ENCODE measurements around the gene TPRA1. TPM values are rescaled to one million over a fixed set of nuclear protein-coding genes. Genes with fewer than 3 reads are reported as not detected.

TPRA1 gene
- polyA plus RNA-seq, 1 donor from 2014 or later = 23.7 TPM

- H3K4me1 Mint-ChIP-seq = peaks cover 4 to 6% (median 5%) of the 10 kb centered on the region in 3 donors
- H3K9me3 Mint-ChIP-seq = peaks cover 0 to 5% (median 0%) of the 10 kb centered on the region in 3 donors
- no peak overlapping the region for H3K4me3 Mint-ChIP-seq
- peaks cover 2% of the 10 kb centered on the region for H3K36me3 Mint-ChIP-seq
- peaks cover 1% of the 10 kb centered on the region for H3K27me3 Mint-ChIP-seq
- no peak overlapping the region for H3K27ac Mint-ChIP-seq
Measured at GRCh38 chr3:127572186-127572585, 18.3 kb downstream of the TPRA1 start.

DNA sequence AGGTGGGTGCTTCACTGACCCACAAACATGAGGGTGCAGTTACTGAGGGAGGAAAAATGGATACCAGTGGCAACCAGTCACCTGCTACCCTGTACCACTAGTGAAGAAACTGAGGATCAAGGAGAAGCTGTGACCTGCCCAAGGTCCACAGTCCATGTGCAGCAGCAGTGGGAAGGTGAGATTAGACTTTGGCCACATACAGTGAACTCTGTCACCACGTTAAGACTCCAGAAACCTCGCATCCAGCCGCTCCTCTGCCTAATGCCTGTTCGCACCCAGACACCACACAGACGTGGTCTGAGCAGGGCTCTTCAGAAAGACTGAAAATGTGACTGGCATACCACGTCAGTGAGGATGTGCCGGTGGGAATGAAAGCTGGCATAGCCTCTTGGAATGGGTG, 20.0 kb downstream of the TPRA1 start:
- peaks cover 1% of the 10 kb centered on the region for H3K27me3 Mint-ChIP-seq
- H3K4me3 Mint-ChIP-seq = no peak overlapping the region
- peaks cover 4 to 6% (median 5%) of the 10 kb centered on the region in 3 donors for H3K4me1 Mint-ChIP-seq
- H3K36me3 Mint-ChIP-seq = peaks cover 2% of the 10 kb centered on the region
- peaks cover 0 to 5% (median 0%) of the 10 kb centered on the region in 3 donors for H3K9me3 Mint-ChIP-seq
- no peak overlapping the region for H3K27ac Mint-ChIP-seq

DNA sequence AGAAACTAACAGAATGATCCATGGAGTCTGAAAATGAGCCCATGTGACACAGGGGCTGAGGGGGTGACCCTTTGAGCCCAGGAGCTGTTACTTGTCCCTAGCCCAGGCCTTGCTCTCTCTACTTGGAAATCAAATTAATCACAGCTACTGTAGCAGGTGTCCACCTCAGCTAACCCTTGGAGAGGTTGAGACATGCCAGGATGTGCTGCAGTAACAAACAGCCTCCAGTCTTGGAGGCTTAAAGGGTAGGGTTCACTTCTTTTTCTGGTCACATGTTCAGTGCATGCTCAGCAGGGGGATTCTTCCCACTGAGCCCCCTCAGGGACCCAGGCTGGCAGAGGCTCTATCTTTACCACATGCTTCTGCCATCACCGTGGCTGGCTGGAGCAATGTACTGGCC, 21.4 kb downstream of the TPRA1 start:
- peaks cover 0 to 5% (median 0%) of the 10 kb centered on the region in 3 donors for H3K9me3 Mint-ChIP-seq

DNA sequence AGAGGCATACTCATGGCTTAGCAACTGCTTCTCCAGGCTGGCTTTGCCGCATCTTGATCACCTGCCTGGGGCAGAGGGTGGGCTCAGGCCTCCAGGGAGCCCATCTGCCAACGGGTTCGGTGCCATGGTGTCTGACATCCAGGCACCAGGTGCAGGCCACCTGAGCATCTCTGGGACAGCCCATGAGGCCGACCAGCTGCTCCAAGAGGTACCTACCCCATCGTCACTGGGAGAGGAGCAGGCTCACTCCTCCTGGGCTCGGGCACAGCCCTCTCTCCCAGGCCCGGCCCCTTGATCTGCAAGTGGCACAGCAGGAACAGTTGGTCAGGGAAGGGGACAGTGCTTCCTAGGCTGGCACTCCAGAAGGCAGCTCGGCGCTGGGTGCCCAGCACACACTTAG, 21.9 kb downstream of the TPRA1 start:
- H3K27ac Mint-ChIP-seq = no peak overlapping the region
- no peak overlapping the region for H3K4me3 Mint-ChIP-seq
- peaks cover 0 to 5% (median 0%) of the 10 kb centered on the region in 3 donors for H3K9me3 Mint-ChIP-seq
- peaks cover 1% of the 10 kb centered on the region for H3K27me3 Mint-ChIP-seq
- H3K36me3 Mint-ChIP-seq = no peaks in the 10 kb centered on the region
- peaks cover 0 to 2% (median 0%) of the 10 kb centered on the region in 3 donors for H3K4me1 Mint-ChIP-seq

More for the DNA sequence above, 21.4 kb downstream of the TPRA1 start:
- Mint-ChIP-seq H3K36me3 (no peaks in the 10 kb centered on the region), H3K27ac (peak overlapping the region in 1 of 3 donors; percentile 81), H3K4me3 (no peak overlapping the region), H3K4me1 (no peaks in the 10 kb centered on the region), H3K27me3 (peaks cover 1% of the 10 kb centered on the region)

DNA sequence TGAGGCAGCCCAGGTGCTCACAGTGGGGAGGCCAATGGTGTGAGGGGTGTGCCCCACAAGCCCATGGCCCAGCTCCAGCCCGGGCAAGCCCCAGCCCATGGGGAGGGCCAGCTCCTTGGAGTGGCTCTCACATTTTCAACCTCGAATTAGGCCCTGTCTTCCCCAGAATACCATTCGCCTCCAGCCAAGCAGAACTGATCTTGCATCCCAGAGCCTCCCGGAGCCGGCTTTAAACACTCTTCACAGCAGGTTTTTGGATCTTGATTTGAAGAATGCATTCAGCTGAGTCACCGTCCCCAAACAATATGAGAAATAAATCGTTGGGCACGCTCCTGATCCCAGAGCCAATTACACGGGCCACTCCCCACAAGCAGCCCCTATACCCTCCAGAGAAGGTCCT, 23.7 kb downstream of the TPRA1 start:
- peaks cover 0 to 2% (median 0%) of the 10 kb centered on the region in 3 donors for H3K4me1 Mint-ChIP-seq
- no peaks in the 10 kb centered on the region for H3K36me3 Mint-ChIP-seq
- H3K27ac Mint-ChIP-seq = no peak overlapping the region
- peaks cover 1% of the 10 kb centered on the region for H3K27me3 Mint-ChIP-seq
- peaks cover 0 to 5% (median under 1%) of the 10 kb centered on the region in 3 donors for H3K9me3 Mint-ChIP-seq
- H3K4me3 Mint-ChIP-seq = no peak overlapping the region

DNA sequence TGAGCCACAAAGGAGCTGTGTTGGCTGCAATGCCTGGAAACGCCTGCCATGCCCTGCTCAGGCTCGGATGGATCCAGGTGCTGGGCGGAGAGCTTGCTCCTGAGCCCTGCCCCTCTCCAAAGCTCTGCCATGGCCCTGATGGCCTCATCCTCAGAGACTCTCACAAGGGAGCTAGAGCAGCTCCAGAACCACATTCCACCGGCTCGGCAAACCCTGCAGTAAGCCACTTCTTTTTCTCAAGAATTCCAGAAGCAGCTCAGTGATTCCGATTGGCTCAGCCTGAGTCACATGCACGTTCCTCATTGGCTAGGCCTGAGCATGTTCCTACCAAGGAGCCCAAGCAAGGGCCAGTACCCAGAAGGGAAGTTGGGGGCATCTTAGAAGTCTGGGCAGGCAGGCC, 24.8 kb downstream of the TPRA1 start:
- Mint-ChIP-seq H3K27ac (no peak overlapping the region), H3K4me3 (no peak overlapping the region), H3K4me1 (peaks cover 0 to 2% (median 0%) of the 10 kb centered on the region in 3 donors), H3K9me3 (peaks cover 0 to 3% (median under 1%) of the 10 kb centered on the region in 3 donors), H3K36me3 (no peaks in the 10 kb centered on the region), H3K27me3 (peaks cover 1% of the 10 kb centered on the region)

GRCh38 chr3:127560051-127560787, 30.3 kb downstream of the TPRA1 start:
- Mint-ChIP-seq H3K27ac (no peak overlapping the region), H3K27me3 (no peaks in the 10 kb centered on the region), H3K36me3 (no peaks in the 10 kb centered on the region), H3K4me3 (no peak overlapping the region), H3K9me3 (peaks cover 4 to 9% (median 5%) of the 10 kb centered on the region in 3 donors), H3K4me1 (peaks cover 0 to 4% (median 2%) of the 10 kb centered on the region in 3 donors)

GRCh38 chr3:127556565-127556964, 34.0 kb downstream of the TPRA1 start:
- Mint-ChIP-seq H3K4me1 (peaks cover 0 to 4% (median 0%) of the 10 kb centered on the region in 3 donors), H3K4me3 (no peak overlapping the region), H3K36me3 (no peaks in the 10 kb centered on the region), H3K9me3 (peaks cover 4 to 6% (median 5%) of the 10 kb centered on the region in 3 donors), H3K27me3 (no peaks in the 10 kb centered on the region), H3K27ac (no peak overlapping the region)

GRCh38 chr3:127555108-127555507, 35.4 kb downstream of the TPRA1 start:
- Mint-ChIP-seq H3K4me1 (peaks cover 0 to under 1% (median 0%) of the 10 kb centered on the region in 3 donors), H3K27ac (no peak overlapping the region), H3K9me3 (peaks cover 3 to 4% (median 3%) of the 10 kb centered on the region in 3 donors), H3K4me3 (no peak overlapping the region), H3K36me3 (no peaks in the 10 kb centered on the region), H3K27me3 (no peaks in the 10 kb centered on the region)

GRCh38 chr3:127552038-127552437, 38.5 kb downstream of the TPRA1 start:
- H3K4me3 Mint-ChIP-seq = no peak overlapping the region
- no peaks in the 10 kb centered on the region for H3K9me3 Mint-ChIP-seq
- H3K36me3 Mint-ChIP-seq = no peaks in the 10 kb centered on the region
- H3K27ac Mint-ChIP-seq = no peak overlapping the region
- peaks cover 2 to 6% (median 5%) of the 10 kb centered on the region in 3 donors for H3K4me1 Mint-ChIP-seq
- H3K27me3 Mint-ChIP-seq = no peaks in the 10 kb centered on the region

DNA sequence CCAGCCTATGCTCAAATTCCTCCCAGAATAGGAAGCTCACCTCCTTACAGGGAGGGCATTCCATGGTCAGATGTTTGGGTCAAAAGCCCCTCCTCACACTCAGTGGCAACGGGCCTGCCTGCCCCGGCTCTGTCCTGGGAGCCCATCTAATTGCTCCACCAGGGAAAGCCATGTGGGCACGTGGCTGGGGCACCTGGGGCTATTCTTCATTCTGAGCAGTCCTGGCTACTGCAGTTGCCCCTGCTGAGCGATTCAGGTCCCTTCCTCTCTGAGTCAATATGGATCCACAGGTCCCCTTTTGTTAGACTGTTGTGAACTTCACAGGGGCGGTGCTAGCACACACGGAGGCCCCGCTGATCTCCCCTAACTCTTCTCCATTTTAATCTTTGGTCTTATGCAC, 39.4 kb downstream of the TPRA1 start:
- Mint-ChIP-seq H3K27me3 (peaks cover 2% of the 10 kb centered on the region), H3K36me3 (no peaks in the 10 kb centered on the region), H3K4me1 (peaks cover 4 to 6% (median 5%) of the 10 kb centered on the region in 3 donors), H3K27ac (no peak overlapping the region), H3K9me3 (no peaks in the 10 kb centered on the region), H3K4me3 (no peak overlapping the region)

GRCh38 chr3:127550468-127551157, 39.9 kb downstream of the TPRA1 start:
- Mint-ChIP-seq H3K27ac (no peak overlapping the region), H3K9me3 (no peaks in the 10 kb centered on the region), H3K4me1 (peaks cover 4 to 6% (median 5%) of the 10 kb centered on the region in 3 donors), H3K4me3 (peak overlapping the region in 1 of 4 donors; percentile 13), H3K36me3 (no peaks in the 10 kb centered on the region), H3K27me3 (peaks cover 2% of the 10 kb centered on the region)

- Mint-ChIP-seq H3K27me3 (peaks cover 2% of the 10 kb centered on the region), H3K36me3 (no peaks in the 10 kb centered on the region), H3K27ac (no peak overlapping the region), H3K4me1 (peaks cover 4 to 6% (median 5%) of the 10 kb centered on the region in 3 donors), H3K9me3 (no peaks in the 10 kb centered on the region), H3K4me3 (peak overlapping the region in 1 of 4 donors; percentile 79)
Measured at GRCh38 chr3:127549826-127550467, 40.6 kb downstream of the TPRA1 start.

GRCh38 chr3:127547761-127548605, 42.5 kb downstream of the TPRA1 start:
- peaks cover 2% of the 10 kb centered on the region for H3K27me3 Mint-ChIP-seq
- H3K9me3 Mint-ChIP-seq = no peaks in the 10 kb centered on the region
- H3K4me1 Mint-ChIP-seq = peaks cover 4 to 6% (median 5%) of the 10 kb centered on the region in 3 donors
- H3K27ac Mint-ChIP-seq = no peak overlapping the region
- peak overlapping the region; percentile 28 to 92 (median 69) for H3K4me3 Mint-ChIP-seq
- H3K36me3 Mint-ChIP-seq = no peaks in the 10 kb centered on the region
